GM12875 (cell line): ENCODE data around the gene IQSEC1.

Source experiments
- H3K4me3 ChIP-seq: one replicate; pipeline ENCODE4 v1.5.1; 2011; ENCODE audit warnings: low read depth, low read length, control low read depth
- CTCF ChIP-seq: IDR thresholded peaks from 2 replicates; pipeline ENCODE4 v1.5.1; 2011; ENCODE audit warnings: low read depth, mild to moderate bottlenecking, control low read depth, inconsistent platforms, low read length, moderate library complexity, borderline replicate concordance; ENCODE audit not compliant: insufficient read depth

The IQSEC1 gene

DNA sequence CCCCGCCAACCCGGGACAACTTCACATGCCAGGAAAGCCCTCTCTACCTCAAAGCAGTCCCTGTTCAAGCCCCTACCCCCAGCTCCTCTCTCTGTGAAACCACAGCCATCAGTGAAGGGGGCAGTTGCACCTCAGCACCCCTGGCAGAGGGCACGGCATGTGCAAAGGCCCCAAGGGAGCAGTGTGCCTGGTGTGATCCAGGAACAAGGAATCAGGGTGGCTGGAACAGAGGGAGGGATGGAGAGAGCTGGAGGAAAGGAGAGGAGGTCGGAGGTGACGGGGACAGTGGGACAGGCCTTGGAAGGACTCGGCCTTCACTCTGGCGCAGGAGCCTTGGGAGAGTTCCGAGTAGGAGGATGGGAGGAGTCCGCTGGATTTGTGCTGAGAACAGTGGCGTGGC lies 26.5 kb upstream of the IQSEC1 start:
- no peak for TF ChIP-seq CTCF
- H3K4me3 ChIP-seq, result no peak overlapping the region

GRCh38 chr3:13098192-13098988 lies 25.2 kb upstream of the IQSEC1 start:
- no peak overlapping the region for H3K4me3 ChIP-seq
- no peak for TF ChIP-seq CTCF

DNA sequence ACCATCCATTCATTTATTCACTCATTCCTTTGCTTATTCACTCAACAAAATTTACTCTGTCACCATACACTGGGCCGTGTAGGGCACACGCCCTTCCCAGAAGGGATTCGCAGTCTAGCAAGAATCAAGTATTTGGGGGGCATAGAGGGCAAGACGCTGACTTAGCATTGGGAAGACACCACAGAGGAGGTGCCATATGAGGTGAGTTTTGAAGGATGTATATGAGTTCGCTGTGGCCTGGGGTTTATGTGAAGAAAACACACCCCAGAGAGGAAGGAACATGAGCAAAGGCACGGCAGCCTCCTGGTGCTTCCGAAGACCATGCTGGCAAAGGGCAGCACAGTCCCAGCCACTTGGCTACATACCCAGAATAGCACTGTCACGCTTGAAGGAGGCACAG lies 23.1 kb upstream of the IQSEC1 start:
- H3K4me3 ChIP-seq, result no peak overlapping the region
- TF ChIP-seq CTCF, result no peak

GRCh38 chr3:13095408-13095937 lies 22.2 kb upstream of the IQSEC1 start:
- H3K4me3 ChIP-seq, result no peak overlapping the region

DNA sequence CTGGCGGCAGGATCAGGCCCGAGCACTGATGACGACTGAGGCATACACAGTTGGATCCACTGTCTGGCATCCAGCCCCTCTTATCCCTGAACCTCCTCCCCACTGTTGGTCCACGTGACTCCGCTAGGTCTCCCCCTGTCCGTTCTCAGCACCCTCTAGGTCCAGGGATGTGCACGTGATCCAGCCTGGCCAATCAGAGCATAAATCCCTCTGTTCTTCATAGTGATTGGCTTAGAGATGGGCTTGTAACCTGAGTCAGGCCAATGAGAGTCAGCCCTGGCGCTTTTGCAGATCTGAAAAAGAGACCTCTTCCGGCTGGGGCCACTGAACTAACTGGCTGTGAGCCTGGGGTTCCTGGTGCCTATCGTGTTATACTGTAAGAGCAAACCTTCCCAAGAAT lies 20.5 kb upstream of the IQSEC1 start:
- TF ChIP-seq CTCF, result no peak
- H3K4me3 ChIP-seq, result no peak overlapping the region

More at GRCh38 chr3:13095408-13095937, 22.2 kb upstream of the IQSEC1 start:
- no peak for TF ChIP-seq CTCF

GRCh38 chr3:13092621-13093617 lies 19.7 kb upstream of the IQSEC1 start:
- H3K4me3 ChIP-seq, result no peak overlapping the region
- no peak for TF ChIP-seq CTCF
